HG03521 (cell line): ENCODE measurements around the gene SMG9.
A peak's percentile ranks its signal among the peaks of the same experiment; 100 is the strongest.

Experiments
- ATAC-seq: cut with Tn5 transposase; IDR thresholded peaks from one replicate; pipeline ENCODE4 v1.9.1; 2021; ENCODE audit warnings: mild to moderate bottlenecking, moderate library complexity; ENCODE audit not compliant: unreplicated experiment

SMG9 gene

GRCh38 chr19:43759515-43759914 is 4.8 kb upstream of the SMG9 start:
- ATAC-seq: no peak

GRCh38 chr19:43755256-43755801 is 567 bp upstream of the SMG9 start:
- peak; percentile 23 for ATAC-seq

- ATAC-seq: no peak
Observed at GRCh38 chr19:43754253-43754502, 584 bp downstream of the SMG9 start.

- no peak for ATAC-seq
Observed at GRCh38 chr19:43752287-43752875, 2.4 kb downstream of the SMG9 start.

- ATAC-seq: no peak
Observed at GRCh38 chr19:43751466-43752220, 3.1 kb downstream of the SMG9 start.

GRCh38 chr19:43749898-43750297 is 4.9 kb downstream of the SMG9 start:
- ATAC-seq: no peak

GRCh38 chr19:43749152-43749551 is 5.6 kb downstream of the SMG9 start:
- ATAC-seq: no peak

- no peak for ATAC-seq
Observed at GRCh38 chr19:43748685-43749084, 6.1 kb downstream of the SMG9 start.

- no peak for ATAC-seq
Observed at GRCh38 chr19:43748205-43748594, 6.6 kb downstream of the SMG9 start.

GRCh38 chr19:43747557-43748204 is 7.1 kb downstream of the SMG9 start:
- ATAC-seq: no peak

GRCh38 chr19:43743059-43743458 is 11.7 kb downstream of the SMG9 start:
- ATAC-seq: no peak

GRCh38 chr19:43741075-43741825 is 13.5 kb downstream of the SMG9 start:
- ATAC-seq: no peak

GRCh38 chr19:43739439-43740235 is 15.1 kb downstream of the SMG9 start:
- no peak for ATAC-seq

GRCh38 chr19:43738780-43739211 is 16.0 kb downstream of the SMG9 start:
- no peak for ATAC-seq

- ATAC-seq: no peak
Observed at GRCh38 chr19:43735957-43736356, 18.8 kb downstream of the SMG9 start.

GRCh38 chr19:43735013-43735412 is 19.7 kb downstream of the SMG9 start:
- no peak for ATAC-seq

- ATAC-seq: no peak
Observed at GRCh38 chr19:43731846-43732245, 22.9 kb downstream of the SMG9 start.

GRCh38 chr19:43731346-43731745 is 23.4 kb downstream of the SMG9 start:
- ATAC-seq: no peak

GRCh38 chr19:43729919-43730318 is 24.8 kb downstream of the SMG9 start:
- ATAC-seq: no peak

- no peak for ATAC-seq
Observed at GRCh38 chr19:43727593-43727853, 27.2 kb downstream of the SMG9 start.
